RWPE2 (cell line): ENCODE measurements around the gene BBIP1.

ENCODE experiments used
- ATAC-seq: fragments of 200-7000 bp; cut with Tn5 transposase; 3 replicates; pipeline ENCODE4 v1.9.1; 2021; ENCODE audit warnings: low read depth
- DNase-seq: peaks from one replicate; pipeline ENCODE4 v3.0.0-alpha.2; 2020; ENCODE audit warnings: low spot score
- H3K27ac ChIP-seq: fragments of 450-650 bp; 2 replicates; pipeline ENCODE4 v1.5.1; 2017; ENCODE audit warnings: mild to moderate bottlenecking; ENCODE audit not compliant: poor library complexity, severe bottlenecking
- H3K27me3 ChIP-seq: fragments of 250-450 bp; sonication (Bioruptor Pico); 2 replicates; pipeline ENCODE4 v1.5.1; 2021; ENCODE audit warnings: mild to moderate bottlenecking, moderate library complexity; ENCODE audit not compliant: insufficient read depth, poor library complexity, severe bottlenecking
- H3K36me3 ChIP-seq: fragments of 250-450 bp; sonication (Bioruptor Pico); 2 replicates; pipeline ENCODE4 v1.5.1; 2020; ENCODE audit warnings: low read depth, mild to moderate bottlenecking, moderate library complexity
- H3K4me1 ChIP-seq: fragments of 250-450 bp; sonication (Bioruptor Pico); 2 replicates; pipeline ENCODE4 v1.5.1; 2021; ENCODE audit warnings: mild to moderate bottlenecking, moderate library complexity; ENCODE audit not compliant: insufficient read depth, poor library complexity, severe bottlenecking
- H3K4me3 ChIP-seq: fragments of 250-450 bp; sonication (Bioruptor Pico); 2 replicates; pipeline ENCODE4 v1.5.1; 2021; ENCODE audit warnings: mild to moderate bottlenecking, moderate library complexity; ENCODE audit not compliant: severe bottlenecking
- H3K9me3 ChIP-seq: fragments of 250-450 bp; sonication (Bioruptor Pico); 2 replicates; pipeline ENCODE4 v1.5.1; 2021; ENCODE audit warnings: mild to moderate bottlenecking, moderate library complexity; ENCODE audit not compliant: severe bottlenecking
- CTCF ChIP-seq: fragments of 450-650 bp; IDR thresholded peaks from one replicate; pipeline ENCODE4 v1.5.1; 2017; ENCODE audit warnings: mild to moderate bottlenecking, moderate library complexity; ENCODE audit not compliant: poor library complexity, severe bottlenecking

Gene BBIP1

DNA sequence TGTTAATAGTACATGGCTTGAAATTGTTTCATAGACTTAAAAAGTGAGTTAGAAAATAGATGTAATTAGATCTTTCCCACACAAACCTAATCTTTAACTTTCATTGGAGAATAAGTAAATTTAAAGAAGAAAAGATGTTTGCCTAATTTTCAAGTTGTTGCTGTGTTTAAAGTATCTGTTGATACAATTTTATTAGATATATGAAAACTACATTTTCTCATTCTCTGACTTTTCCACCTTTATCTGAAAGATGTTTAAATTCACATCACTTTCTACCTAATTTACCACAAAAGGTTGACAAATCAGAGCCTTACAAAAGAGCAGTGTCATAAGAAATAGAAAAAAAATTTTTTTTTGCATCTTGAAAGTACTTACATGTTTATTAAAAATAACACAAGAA lies 46.2 kb upstream of the BBIP1 start:
- H3K27ac ChIP-seq, result no peak overlapping the region
- H3K27me3 ChIP-seq, result no peaks in the 10 kb centered on the region
- DNase-seq, result no peak
- no peak overlapping the region for H3K4me3 ChIP-seq
- no peaks in the 10 kb centered on the region for H3K9me3 ChIP-seq
- H3K36me3 ChIP-seq, result peaks cover 16% of the 10 kb centered on the region
- ATAC-seq, result no peak
- H3K4me1 ChIP-seq, result peaks cover 3% of the 10 kb centered on the region
- no peak for TF ChIP-seq CTCF

GRCh38 chr10:110964681-110965080 lies 45.7 kb upstream of the BBIP1 start:
- ATAC-seq (no peak), DNase-seq (no peak)
- no peaks in the 10 kb centered on the region for H3K27me3 ChIP-seq
- H3K4me3 ChIP-seq, result no peak overlapping the region
- H3K36me3 ChIP-seq, result peaks cover 16% of the 10 kb centered on the region
- no peak for TF ChIP-seq CTCF
- H3K9me3 ChIP-seq, result no peaks in the 10 kb centered on the region
- peaks cover 3% of the 10 kb centered on the region for H3K4me1 ChIP-seq
- no peak overlapping the region for H3K27ac ChIP-seq

GRCh38 chr10:110963162-110963561 lies 44.2 kb upstream of the BBIP1 start:
- DNase-seq (no peak), ATAC-seq (no peak)
- no peak for TF ChIP-seq CTCF
- Histone ChIP-seq H3K9me3 (no peaks in the 10 kb centered on the region), H3K36me3 (peaks cover 16% of the 10 kb centered on the region), H3K4me3 (no peak overlapping the region), H3K4me1 (peaks cover 3% of the 10 kb centered on the region), H3K27ac (no peak overlapping the region), H3K27me3 (no peaks in the 10 kb centered on the region)

DNA sequence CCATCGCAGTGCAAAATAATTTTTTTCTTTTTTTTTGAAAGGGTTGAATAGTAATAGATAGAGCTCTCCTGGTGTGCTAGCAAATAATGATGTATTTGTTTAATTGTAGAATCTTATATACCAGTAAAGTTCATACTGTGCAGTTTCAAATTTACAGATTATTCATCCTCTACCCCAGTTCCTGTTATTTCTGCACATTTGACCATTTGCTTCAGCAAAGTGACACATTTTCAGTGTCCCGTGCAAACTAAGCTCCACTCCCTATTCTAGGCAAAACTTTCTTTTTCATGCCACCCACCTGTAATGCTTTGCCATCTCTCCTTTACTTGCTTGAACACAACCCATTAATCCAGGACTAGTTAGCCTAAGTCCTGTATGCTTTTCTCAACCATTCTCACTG lies 43.5 kb upstream of the BBIP1 start:
- no peak for TF ChIP-seq CTCF
- Histone ChIP-seq H3K9me3 (no peaks in the 10 kb centered on the region), H3K4me3 (no peak overlapping the region), H3K4me1 (peaks cover 3% of the 10 kb centered on the region), H3K36me3 (peaks cover 16% of the 10 kb centered on the region), H3K27ac (no peak overlapping the region), H3K27me3 (no peaks in the 10 kb centered on the region)
- DNase-seq, result no peak
- no peak for ATAC-seq

DNA sequence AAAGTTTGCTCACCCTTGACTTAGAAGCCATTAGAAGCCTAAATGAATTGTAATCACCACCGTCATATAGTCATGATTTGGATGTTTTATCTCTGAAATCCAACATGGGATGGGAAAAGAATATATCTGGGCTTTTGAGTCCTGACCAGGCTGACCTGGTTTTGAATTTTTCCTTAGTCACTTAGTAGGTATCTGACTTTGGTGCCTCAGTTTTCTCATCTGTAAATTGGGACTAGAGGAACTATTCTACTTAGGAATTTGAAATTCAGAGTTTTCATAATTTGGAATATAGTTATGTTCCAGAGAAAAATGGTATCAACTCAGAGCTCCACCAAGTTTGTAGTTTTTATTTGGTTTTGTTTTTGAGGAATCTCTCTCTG lies 41.3 kb upstream of the BBIP1 start:
- ATAC-seq, result no peak

More for the DNA sequence above, 41.3 kb upstream of the BBIP1 start:
- Histone ChIP-seq H3K27ac (no peak overlapping the region), H3K4me3 (no peak overlapping the region), H3K4me1 (no peaks in the 10 kb centered on the region), H3K27me3 (no peaks in the 10 kb centered on the region), H3K36me3 (0 out of 2 replicates have a peak, but pooled peaks cover 7% of the 10 kb centered on the region), H3K9me3 (no peaks in the 10 kb centered on the region)
- DNase-seq, result no peak
- TF ChIP-seq CTCF, result no peak
